Mesenchymal stem cell (in vitro differentiated cells and primary cell): ENCODE data around the gene VAMP4. TPM values are rescaled to one million over a fixed set of nuclear protein-coding genes. Genes with fewer than 3 reads are reported as not detected.
A peak's percentile ranks its signal among the peaks of the same experiment; 100 is the strongest.

Experiments
- DNase-seq: peaks from one replicate; pipeline ENCODE4 v3.0.0-alpha.2; 2013
- H2AFZ ChIP-seq: one replicate; pipeline ENCODE4 v1.6.1; 2013; ENCODE audit warnings: low read depth, mild to moderate bottlenecking, control low read depth, inconsistent platforms, low read length, moderate library complexity
- H2AK5ac ChIP-seq: 2 replicates; pipeline ENCODE4 v1.6.1; 2013; ENCODE audit warnings: low read length, moderate library complexity, mild to moderate bottlenecking, inconsistent platforms; ENCODE audit not compliant: severe bottlenecking
- H2BK120ac ChIP-seq: one replicate; pipeline ENCODE4 v1.6.1; 2013; ENCODE audit warnings: low read depth, mild to moderate bottlenecking, inconsistent platforms, low read length, moderate library complexity
- H2BK12ac ChIP-seq, 2 experiments: one replicate each; pipeline ENCODE4 v1.6.1; 2013; ENCODE audit warnings: inconsistent platforms in 2 of 2, low read length in 2 of 2, mild to moderate bottlenecking in 2 of 2, moderate library complexity in 2 of 2, control low read depth in 1 of 2
- H2BK15ac ChIP-seq: one replicate; pipeline ENCODE4 v1.6.1; 2013; ENCODE audit warnings: mild to moderate bottlenecking, low read depth, inconsistent platforms; ENCODE audit not compliant: poor library complexity, severe bottlenecking
- H2BK5ac ChIP-seq: 2 replicates; pipeline ENCODE4 v1.6.1; 2013; ENCODE audit warnings: low read depth, mild to moderate bottlenecking, low read length, control low read depth, inconsistent platforms; ENCODE audit not compliant: poor library complexity, severe bottlenecking
- H3K14ac ChIP-seq, 2 experiments: one replicate each; pipeline ENCODE4 v1.6.1; 2013; ENCODE audit warnings: inconsistent platforms in 2 of 2, low read length in 2 of 2, control low read depth in 1 of 2, mild to moderate bottlenecking in 1 of 2, moderate library complexity in 1 of 2
- H3K18ac ChIP-seq, 2 experiments: one replicate each; pipeline ENCODE4 v1.6.1; 2013; ENCODE audit warnings: inconsistent platforms in 2 of 2, low read length in 2 of 2, control low read depth in 1 of 2, low read depth in 1 of 2, mild to moderate bottlenecking in 1 of 2
- H3K23ac ChIP-seq, 2 experiments: one replicate each; pipeline ENCODE4 v1.6.1; 2013; ENCODE audit warnings: inconsistent platforms in 2 of 2, low read length in 2 of 2, mild to moderate bottlenecking in 2 of 2, moderate library complexity in 2 of 2, control low read depth in 1 of 2
- H3K27ac ChIP-seq: 2 replicates; pipeline ENCODE4 v1.5.1; 2013; ENCODE audit warnings: mild to moderate bottlenecking, moderate library complexity, low read length, control low read depth, inconsistent platforms; ENCODE audit not compliant: poor library complexity, severe bottlenecking
- H3K27me3 ChIP-seq, 2 experiments: 2 replicates each; pipeline versions ENCODE4 v1.6.1 to v1.7.0; 2013; ENCODE audit warnings: low read length in 2 of 2, mild to moderate bottlenecking in 2 of 2, moderate library complexity in 2 of 2, control low read depth in 1 of 2, inconsistent platforms in 1 of 2; ENCODE audit not compliant: control insufficient read depth in 1 of 2, insufficient read depth in 1 of 2
- H3K36me3 ChIP-seq, 2 experiments: 2 replicates each; pipeline versions ENCODE4 v1.6.1 to v1.7.0; 2013; ENCODE audit warnings: low read length in 2 of 2, control low read depth in 1 of 2, inconsistent platforms in 1 of 2, low read depth in 1 of 2, mild to moderate bottlenecking in 1 of 2; ENCODE audit not compliant: insufficient read depth in 2 of 2, control insufficient read depth in 1 of 2
- H3K4ac ChIP-seq, 2 experiments: one replicate each; pipeline ENCODE4 v1.6.1; 2013; ENCODE audit warnings: inconsistent platforms in 2 of 2, low read length in 2 of 2, mild to moderate bottlenecking in 2 of 2, moderate library complexity in 2 of 2, control low read depth in 1 of 2, low read depth in 1 of 2
- H3K4me1 ChIP-seq: 2 replicates; pipeline ENCODE4 v1.6.1; 2013; ENCODE audit warnings: low read depth, low read length, control low read depth; ENCODE audit not compliant: control insufficient read depth, insufficient read depth
- H3K4me2 ChIP-seq: 2 replicates; pipeline ENCODE4 v1.6.1; 2013; ENCODE audit warnings: low read length, mild to moderate bottlenecking, inconsistent platforms; ENCODE audit not compliant: poor library complexity, severe bottlenecking
- H3K4me3 ChIP-seq, 2 experiments: 2 replicates each; pipeline versions ENCODE4 v1.5.1 to v1.7.0; 2013; ENCODE audit warnings: low read length in 2 of 2, mild to moderate bottlenecking in 2 of 2, control low read depth in 1 of 2, low read depth in 1 of 2; ENCODE audit not compliant: insufficient read depth in 1 of 2
- H3K79me1 ChIP-seq: replicated peaks from 2 replicates; pipeline ENCODE4 v1.6.1; 2013; ENCODE audit warnings: mild to moderate bottlenecking, control low read depth, low read length, inconsistent platforms; ENCODE audit not compliant: poor library complexity, severe bottlenecking
- H3K9ac ChIP-seq: 2 replicates; pipeline ENCODE4 v1.7.0; 2013; ENCODE audit warnings: mild to moderate bottlenecking, low read length, moderate library complexity
- H3K9me3 ChIP-seq: 2 replicates; pipeline ENCODE4 v1.7.0; 2013; ENCODE audit warnings: mild to moderate bottlenecking, low read length; ENCODE audit not compliant: control insufficient read depth
- H4K8ac ChIP-seq: one replicate; pipeline ENCODE4 v1.6.1; 2013; ENCODE audit warnings: inconsistent platforms, mild to moderate bottlenecking, low read length, moderate library complexity
- H4K91ac ChIP-seq: one replicate; pipeline ENCODE4 v1.6.1; 2013; ENCODE audit warnings: mild to moderate bottlenecking, low read length, inconsistent platforms
- WGBS: methylation state at CpG from one replicate; pipeline ENCODE4 v1.1.7; 2013; ENCODE audit warnings: mixed read lengths; 5-methylcytosine and 5-hydroxymethylcytosine counted together
- polyA plus RNA-seq, 2 experiments: library from polyadenylated mRNA; stranded (reverse); fragments of 200-250 nt; gene quantifications; one replicate each; pipeline ENCODE4 v1.2.3, GENCODE V29; 2013

The VAMP4 gene, protein sequence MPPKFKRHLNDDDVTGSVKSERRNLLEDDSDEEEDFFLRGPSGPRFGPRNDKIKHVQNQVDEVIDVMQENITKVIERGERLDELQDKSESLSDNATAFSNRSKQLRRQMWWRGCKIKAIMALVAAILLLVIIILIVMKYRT
- 8.6 TPM for polyA plus RNA-seq (2013, experiment 1 of 2)
- polyA plus RNA-seq (2013, experiment 2 of 2), result 9.3 TPM

GRCh38 chr1:171741872-171742576 is at the start of gene VAMP4:
Gene VAMP4 (minus strand): TSS chr1:171742065. CDS start chr1:171738414, 3,651 bp downstream.
- Histone ChIP-seq H3K27me3 (no peaks in the 10 kb centered on the region), H2BK120ac (peak within 1 kb of the TSS; percentile 90), H3K4me3 (peak within 1 kb of the TSS; percentile 82 to 89), H3K14ac (peak within 1 kb of the TSS in 1 of 2 experiments; percentile 90), H3K4me1 (peaks cover 2% of the 10 kb centered on the region), H3K36me3 (peaks cover 0 to 14% of the 10 kb centered on the region in 2 experiments), H3K4me2 (peak within 1 kb of the TSS; percentile 66), H3K9ac (peak within 1 kb of the TSS; percentile 100), H4K8ac (peak within 1 kb of the TSS; percentile 95), H4K91ac (peak within 1 kb of the TSS; percentile 96), H2AFZ (peak within 1 kb of the TSS; percentile 96), H3K4ac (peak within 1 kb of the TSS; percentile 88 to 92), H3K23ac (peak within 1 kb of the TSS in 1 of 2 experiments; percentile 46), H2BK12ac (no peak within 1 kb of the TSS), H2BK15ac (peak within 1 kb of the TSS; percentile 98), H3K27ac (peak within 1 kb of the TSS; percentile 96), H3K9me3 (no peaks in the 10 kb centered on the region), H3K18ac (peak within 1 kb of the TSS; percentile 85 to 97), H2BK5ac (peak within 1 kb of the TSS; percentile 71), H2AK5ac (no peak within 1 kb of the TSS), H3K79me1 (peaks cover 15% of the 10 kb centered on the region)
- WGBS, result 2% methylated on average over 43 of the region's 57 CpGs
- peak; percentile 89 for DNase-seq

GRCh38 chr1:171790318-171790717 is 48.5 kb upstream of the VAMP4 start:
- no peak overlapping the region for H2AK5ac ChIP-seq
- H3K4me1 ChIP-seq, result peaks cover 2% of the 10 kb centered on the region
- H4K91ac ChIP-seq, result no peak overlapping the region
- H3K9ac ChIP-seq, result no peak overlapping the region
- H3K23ac ChIP-seq, result no peak overlapping the region
- 97% methylated on average over 6 of the region's 6 CpGs for WGBS
- no peaks in the 10 kb centered on the region for H3K27me3 ChIP-seq
- no peak overlapping the region for H2BK5ac ChIP-seq
- H2BK12ac ChIP-seq, result no peak overlapping the region
- H2AFZ ChIP-seq, result no peak overlapping the region
- no peak overlapping the region for H3K4ac ChIP-seq
- H3K9me3 ChIP-seq, result no peaks in the 10 kb centered on the region
- H4K8ac ChIP-seq, result no peak overlapping the region
- H3K4me2 ChIP-seq, result no peak overlapping the region
- no peak overlapping the region for H2BK120ac ChIP-seq
- peaks cover 32% of the 10 kb centered on the region for H3K79me1 ChIP-seq
- H3K14ac ChIP-seq, result no peak overlapping the region
- no peak overlapping the region for H3K18ac ChIP-seq
- H2BK15ac ChIP-seq, result no peak overlapping the region
- H3K27ac ChIP-seq, result no peak overlapping the region
- DNase-seq, result no peak
- peaks cover 36 to 81% of the 10 kb centered on the region in 2 experiments for H3K36me3 ChIP-seq
- no peak overlapping the region for H3K4me3 ChIP-seq

DNA sequence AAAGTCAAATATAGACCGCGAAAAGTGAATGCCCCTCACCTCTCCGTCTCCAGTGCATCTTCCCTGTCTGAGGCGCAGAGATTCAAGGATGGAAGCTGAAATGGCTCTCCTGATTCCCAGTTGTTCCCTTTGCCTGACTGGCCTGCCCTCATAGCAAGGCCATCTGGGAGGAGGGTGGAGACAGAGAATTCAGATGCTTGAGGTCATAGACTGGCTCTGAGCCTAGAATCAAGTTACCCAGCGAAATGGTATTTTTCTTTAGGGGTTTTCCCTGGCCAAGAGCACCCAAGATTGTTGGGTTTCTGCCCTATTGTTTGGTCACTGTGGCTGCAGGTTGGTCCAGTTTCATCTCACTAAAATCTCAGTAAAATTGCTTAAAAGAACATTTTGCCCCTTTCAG is 46.8 kb upstream of the VAMP4 start:
- no peak overlapping the region for H3K4ac ChIP-seq
- no peak overlapping the region for H3K23ac ChIP-seq
- no peaks in the 10 kb centered on the region for H3K27me3 ChIP-seq
- 95% methylated on average over 5 of the region's 5 CpGs for WGBS
- no peak overlapping the region for H2AK5ac ChIP-seq
- peak overlapping the region; percentile 76 for H3K9ac ChIP-seq
- no peak overlapping the region for H2AFZ ChIP-seq
- no peak overlapping the region for H2BK15ac ChIP-seq
- H2BK5ac ChIP-seq, result no peak overlapping the region
- no peak overlapping the region for H4K8ac ChIP-seq
- peaks cover 43 to 86% of the 10 kb centered on the region in 2 experiments for H3K36me3 ChIP-seq
- H4K91ac ChIP-seq, result no peak overlapping the region
- peak overlapping the region in 1 of 2 experiments; percentile 56 for H3K4me3 ChIP-seq
- H3K27ac ChIP-seq, result no peak overlapping the region
- no peak overlapping the region for H3K14ac ChIP-seq
- no peak overlapping the region for H2BK120ac ChIP-seq
- H3K18ac ChIP-seq, result no peak overlapping the region
- H3K9me3 ChIP-seq, result no peaks in the 10 kb centered on the region
- H3K4me2 ChIP-seq, result no peak overlapping the region
- no peak for DNase-seq
- H3K4me1 ChIP-seq, result peaks cover 7% of the 10 kb centered on the region
- H3K79me1 ChIP-seq, result peaks cover 38% of the 10 kb centered on the region
- H2BK12ac ChIP-seq, result no peak overlapping the region

DNA sequence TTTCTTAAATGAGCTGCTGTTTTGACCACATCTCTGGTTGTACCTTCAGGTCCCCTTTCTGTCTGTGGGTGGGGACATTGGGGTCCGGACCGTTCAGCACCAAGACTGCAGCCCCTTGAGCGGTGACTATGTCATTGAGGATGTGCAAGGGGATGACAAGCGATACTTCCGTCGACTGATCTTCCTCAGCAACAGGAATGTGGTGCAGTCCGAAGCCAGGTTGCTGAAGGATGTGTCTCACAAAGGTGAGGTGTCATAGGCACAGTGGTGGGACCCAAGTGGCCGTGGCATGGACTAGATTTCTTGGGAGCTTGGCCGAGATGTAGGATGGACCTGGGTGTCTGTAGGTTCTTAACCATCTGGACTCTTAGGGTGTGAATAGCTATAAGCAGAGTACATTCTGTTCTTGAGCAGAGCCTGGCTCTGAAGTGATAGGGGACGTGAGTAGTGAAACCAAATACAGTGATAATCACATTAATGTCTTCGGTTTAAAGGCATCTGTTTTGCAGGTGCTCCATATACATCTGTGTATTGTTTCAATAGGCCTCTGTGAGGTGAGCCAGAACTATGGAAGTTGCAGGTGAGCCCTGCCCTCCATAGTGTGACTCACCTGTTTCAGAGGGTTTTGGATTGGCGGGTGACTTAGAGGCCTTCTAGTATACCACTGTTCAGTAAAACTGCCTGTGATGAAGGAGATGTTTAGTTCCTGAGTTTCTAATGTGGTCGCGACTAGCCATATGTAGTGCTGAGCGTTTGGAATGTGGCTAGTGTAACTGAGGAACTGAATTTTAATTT is 46.0 kb upstream of the VAMP4 start:
- H2BK12ac ChIP-seq, result no peak overlapping the region
- no peak overlapping the region for H3K18ac ChIP-seq
- H2BK15ac ChIP-seq, result no peak overlapping the region
- peak overlapping the region; percentile 76 for H3K9ac ChIP-seq
- no peak overlapping the region for H2BK120ac ChIP-seq
- no peak overlapping the region for H3K23ac ChIP-seq
- no peak overlapping the region for H3K4me2 ChIP-seq
- no peak overlapping the region for H2AFZ ChIP-seq
- WGBS, result 98% methylated on average over 12 of the region's 15 CpGs
- no peak overlapping the region for H4K8ac ChIP-seq
- H3K9me3 ChIP-seq, result no peaks in the 10 kb centered on the region
- H3K4ac ChIP-seq, result no peak overlapping the region
- H3K4me1 ChIP-seq, result peaks cover 7% of the 10 kb centered on the region
- DNase-seq, result no peak
- H4K91ac ChIP-seq, result no peak overlapping the region
- no peaks in the 10 kb centered on the region for H3K27me3 ChIP-seq
- H3K27ac ChIP-seq, result no peak overlapping the region
- H3K4me3 ChIP-seq, result no peak overlapping the region
- no peak overlapping the region for H3K14ac ChIP-seq
- peaks cover 44 to 91% of the 10 kb centered on the region in 2 experiments for H3K36me3 ChIP-seq
- H3K79me1 ChIP-seq, result peaks cover 40% of the 10 kb centered on the region
- no peak overlapping the region for H2AK5ac ChIP-seq
- H2BK5ac ChIP-seq, result no peak overlapping the region
